Mesenchymal stem cell (in vitro differentiated cells and primary cell): ENCODE data around the gene OXCT2.

Experiments used
- DNase-seq: peaks from one replicate; pipeline ENCODE4 v3.0.0-alpha.2; 2013
- H2AFZ ChIP-seq: one replicate; pipeline ENCODE4 v1.6.1; 2013; ENCODE audit warnings: low read depth, mild to moderate bottlenecking, control low read depth, inconsistent platforms, low read length, moderate library complexity
- H2AK5ac ChIP-seq: 2 replicates; pipeline ENCODE4 v1.6.1; 2013; ENCODE audit warnings: low read length, moderate library complexity, mild to moderate bottlenecking, inconsistent platforms; ENCODE audit not compliant: severe bottlenecking
- H2BK120ac ChIP-seq: one replicate; pipeline ENCODE4 v1.6.1; 2013; ENCODE audit warnings: low read depth, mild to moderate bottlenecking, inconsistent platforms, low read length, moderate library complexity
- H2BK12ac ChIP-seq, 2 experiments: one replicate each; pipeline ENCODE4 v1.6.1; 2013; ENCODE audit warnings: inconsistent platforms in 2 of 2, low read length in 2 of 2, mild to moderate bottlenecking in 2 of 2, moderate library complexity in 2 of 2, control low read depth in 1 of 2
- H2BK15ac ChIP-seq: one replicate; pipeline ENCODE4 v1.6.1; 2013; ENCODE audit warnings: mild to moderate bottlenecking, low read depth, inconsistent platforms; ENCODE audit not compliant: poor library complexity, severe bottlenecking
- H2BK5ac ChIP-seq: 2 replicates; pipeline ENCODE4 v1.6.1; 2013; ENCODE audit warnings: low read depth, mild to moderate bottlenecking, low read length, control low read depth, inconsistent platforms; ENCODE audit not compliant: poor library complexity, severe bottlenecking
- H3K14ac ChIP-seq, 2 experiments: one replicate each; pipeline ENCODE4 v1.6.1; 2013; ENCODE audit warnings: inconsistent platforms in 2 of 2, low read length in 2 of 2, control low read depth in 1 of 2, mild to moderate bottlenecking in 1 of 2, moderate library complexity in 1 of 2
- H3K18ac ChIP-seq, 2 experiments: one replicate each; pipeline ENCODE4 v1.6.1; 2013; ENCODE audit warnings: inconsistent platforms in 2 of 2, low read length in 2 of 2, control low read depth in 1 of 2, low read depth in 1 of 2, mild to moderate bottlenecking in 1 of 2
- H3K23ac ChIP-seq, 2 experiments: one replicate each; pipeline ENCODE4 v1.6.1; 2013; ENCODE audit warnings: inconsistent platforms in 2 of 2, low read length in 2 of 2, mild to moderate bottlenecking in 2 of 2, moderate library complexity in 2 of 2, control low read depth in 1 of 2
- H3K27ac ChIP-seq: 2 replicates; pipeline ENCODE4 v1.5.1; 2013; ENCODE audit warnings: mild to moderate bottlenecking, moderate library complexity, low read length, control low read depth, inconsistent platforms; ENCODE audit not compliant: poor library complexity, severe bottlenecking
- H3K27me3 ChIP-seq, 2 experiments: 2 replicates each; pipeline versions ENCODE4 v1.6.1 to v1.7.0; 2013; ENCODE audit warnings: low read length in 2 of 2, mild to moderate bottlenecking in 2 of 2, moderate library complexity in 2 of 2, control low read depth in 1 of 2, inconsistent platforms in 1 of 2; ENCODE audit not compliant: control insufficient read depth in 1 of 2, insufficient read depth in 1 of 2
- H3K36me3 ChIP-seq, 2 experiments: 2 replicates each; pipeline versions ENCODE4 v1.6.1 to v1.7.0; 2013; ENCODE audit warnings: low read length in 2 of 2, control low read depth in 1 of 2, inconsistent platforms in 1 of 2, low read depth in 1 of 2, mild to moderate bottlenecking in 1 of 2; ENCODE audit not compliant: insufficient read depth in 2 of 2, control insufficient read depth in 1 of 2
- H3K4ac ChIP-seq, 2 experiments: one replicate each; pipeline ENCODE4 v1.6.1; 2013; ENCODE audit warnings: inconsistent platforms in 2 of 2, low read length in 2 of 2, mild to moderate bottlenecking in 2 of 2, moderate library complexity in 2 of 2, control low read depth in 1 of 2, low read depth in 1 of 2
- H3K4me1 ChIP-seq: 2 replicates; pipeline ENCODE4 v1.6.1; 2013; ENCODE audit warnings: low read depth, low read length, control low read depth; ENCODE audit not compliant: control insufficient read depth, insufficient read depth
- H3K4me2 ChIP-seq: 2 replicates; pipeline ENCODE4 v1.6.1; 2013; ENCODE audit warnings: low read length, mild to moderate bottlenecking, inconsistent platforms; ENCODE audit not compliant: poor library complexity, severe bottlenecking
- H3K4me3 ChIP-seq, 2 experiments: 2 replicates each; pipeline versions ENCODE4 v1.5.1 to v1.7.0; 2013; ENCODE audit warnings: low read length in 2 of 2, mild to moderate bottlenecking in 2 of 2, control low read depth in 1 of 2, low read depth in 1 of 2; ENCODE audit not compliant: insufficient read depth in 1 of 2
- H3K79me1 ChIP-seq: replicated peaks from 2 replicates; pipeline ENCODE4 v1.6.1; 2013; ENCODE audit warnings: mild to moderate bottlenecking, control low read depth, low read length, inconsistent platforms; ENCODE audit not compliant: poor library complexity, severe bottlenecking
- H3K9ac ChIP-seq: 2 replicates; pipeline ENCODE4 v1.7.0; 2013; ENCODE audit warnings: mild to moderate bottlenecking, low read length, moderate library complexity
- H3K9me3 ChIP-seq: 2 replicates; pipeline ENCODE4 v1.7.0; 2013; ENCODE audit warnings: mild to moderate bottlenecking, low read length; ENCODE audit not compliant: control insufficient read depth
- H4K8ac ChIP-seq: one replicate; pipeline ENCODE4 v1.6.1; 2013; ENCODE audit warnings: inconsistent platforms, mild to moderate bottlenecking, low read length, moderate library complexity
- H4K91ac ChIP-seq: one replicate; pipeline ENCODE4 v1.6.1; 2013; ENCODE audit warnings: mild to moderate bottlenecking, low read length, inconsistent platforms
- WGBS: methylation state at CpG from one replicate; pipeline ENCODE4 v1.1.7; 2013; ENCODE audit warnings: mixed read lengths; 5-methylcytosine and 5-hydroxymethylcytosine counted together

The OXCT2 gene

DNA sequence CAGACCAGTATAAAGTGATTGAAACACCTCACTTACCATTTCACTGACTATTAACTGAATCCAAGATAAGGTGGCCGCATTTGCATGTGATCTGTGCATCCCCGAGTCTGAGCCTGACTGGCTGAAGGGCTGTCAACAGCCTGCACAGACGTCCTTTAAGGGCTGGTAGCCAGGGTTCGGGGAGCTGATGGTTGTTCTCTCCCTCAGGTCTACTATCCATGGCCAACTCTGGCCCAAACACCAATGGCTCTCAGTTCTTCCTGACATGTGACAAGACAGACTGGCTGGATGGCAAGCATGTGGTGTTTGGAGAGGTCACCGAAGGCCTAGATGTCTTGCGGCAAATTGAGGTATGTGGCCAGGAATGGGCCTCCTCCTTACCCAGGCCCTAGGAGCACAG lies 18.4 kb downstream of the OXCT2 start:
- H3K27me3 ChIP-seq, result no peaks in the 10 kb centered on the region

DNA sequence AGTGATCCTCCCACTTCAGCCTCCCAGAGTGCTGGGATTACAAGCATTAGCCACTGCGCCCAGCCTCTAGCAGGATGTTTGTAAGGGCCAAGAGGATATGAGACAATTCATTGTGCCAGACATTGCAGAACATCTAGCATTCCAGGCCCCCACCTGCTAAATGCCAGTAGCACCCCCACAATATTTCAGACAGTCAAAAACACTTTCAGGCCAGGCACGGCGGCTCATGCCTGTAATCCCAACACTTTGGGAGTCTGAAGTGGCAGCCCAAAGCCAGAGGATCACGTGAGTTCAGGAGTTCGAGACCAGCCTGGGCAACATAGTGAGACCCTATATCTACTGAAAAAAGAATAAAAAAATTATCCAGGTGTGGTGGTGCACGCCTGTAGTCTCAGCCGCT lies 19.6 kb downstream of the OXCT2 start:
- H4K8ac ChIP-seq, result no peak overlapping the region
- no peak overlapping the region for H2BK15ac ChIP-seq
- H3K23ac ChIP-seq, result no peak overlapping the region
- no peak overlapping the region for H3K18ac ChIP-seq
- H3K79me1 ChIP-seq, result peaks cover 6% of the 10 kb centered on the region
- H3K27me3 ChIP-seq, result no peaks in the 10 kb centered on the region
- no peak for DNase-seq
- H2BK12ac ChIP-seq, result no peak overlapping the region
- H4K91ac ChIP-seq, result no peak overlapping the region
- H2AFZ ChIP-seq, result no peak overlapping the region
- 94% methylated on average over 7 of the region's 7 CpGs for WGBS
- no peaks in the 10 kb centered on the region for H3K4me1 ChIP-seq
- H2BK120ac ChIP-seq, result no peak overlapping the region
- H3K4me2 ChIP-seq, result no peak overlapping the region
- no peak overlapping the region for H2BK5ac ChIP-seq
- H3K9me3 ChIP-seq, result no peaks in the 10 kb centered on the region
- no peak overlapping the region for H3K14ac ChIP-seq
- H3K36me3 ChIP-seq, result peaks cover 59 to 96% of the 10 kb centered on the region in 2 experiments
- H3K9ac ChIP-seq, result no peak overlapping the region
- H2AK5ac ChIP-seq, result no peak overlapping the region
- H3K4me3 ChIP-seq, result no peak overlapping the region
- H3K27ac ChIP-seq, result no peak overlapping the region
- H3K4ac ChIP-seq, result no peak overlapping the region

More for the DNA sequence above, 18.4 kb downstream of the OXCT2 start:
- DNase-seq, result no peak
- Histone ChIP-seq H3K27ac (no peak overlapping the region), H3K23ac (no peak overlapping the region), H4K8ac (no peak overlapping the region), H3K4me1 (no peaks in the 10 kb centered on the region), H3K9ac (no peak overlapping the region), H3K14ac (no peak overlapping the region), H2AFZ (no peak overlapping the region), H2BK120ac (no peak overlapping the region), H2BK12ac (no peak overlapping the region), H2AK5ac (no peak overlapping the region), H3K9me3 (no peaks in the 10 kb centered on the region), H3K18ac (no peak overlapping the region), H4K91ac (no peak overlapping the region), H3K4ac (no peak overlapping the region), H2BK5ac (no peak overlapping the region), H3K4me3 (no peak overlapping the region), H3K79me1 (peaks cover 6% of the 10 kb centered on the region), H3K36me3 (peaks cover 66 to 98% of the 10 kb centered on the region in 2 experiments), H2BK15ac (no peak overlapping the region), H3K4me2 (no peak overlapping the region)
- 94% methylated on average over 6 of the region's 6 CpGs for WGBS

DNA sequence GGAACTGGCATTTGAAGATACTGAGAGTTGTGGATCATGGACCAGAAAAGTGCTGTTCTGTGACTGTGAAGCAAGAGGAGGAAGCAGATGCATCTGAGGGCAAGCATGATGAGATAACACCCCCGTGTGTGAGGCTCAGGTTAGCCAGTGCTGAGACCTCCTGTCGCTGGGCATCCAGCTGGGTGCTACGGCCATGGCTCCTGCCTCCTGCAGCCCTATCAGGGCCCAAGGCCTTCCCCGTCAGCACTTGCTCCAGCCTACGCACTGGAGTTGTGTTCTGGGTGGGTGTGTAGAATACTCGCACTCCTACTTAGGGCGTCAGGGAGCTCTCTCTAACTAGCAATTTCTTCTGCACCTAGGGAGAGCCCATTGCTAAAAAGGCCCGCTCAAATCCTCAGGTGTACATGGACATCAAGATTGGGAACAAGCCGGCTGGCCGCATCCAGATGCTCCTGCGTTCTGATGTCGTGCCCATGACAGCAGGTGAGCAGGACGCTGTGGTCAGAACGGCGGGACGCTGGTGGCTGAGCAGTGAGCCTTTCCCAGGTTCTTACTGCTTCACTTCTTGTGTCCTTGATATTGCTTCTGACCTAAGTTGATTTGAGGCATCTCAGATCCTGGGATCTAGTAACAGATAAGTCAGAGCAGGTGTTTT lies 26.0 kb downstream of the OXCT2 start:
- no peak overlapping the region for H2BK5ac ChIP-seq
- no peaks in the 10 kb centered on the region for H3K4me1 ChIP-seq
- no peak overlapping the region for H2AK5ac ChIP-seq
- no peaks in the 10 kb centered on the region for H3K9me3 ChIP-seq
- no peak overlapping the region for H3K4me3 ChIP-seq
- no peak overlapping the region for H2BK12ac ChIP-seq
- H4K8ac ChIP-seq, result no peak overlapping the region
- H2AFZ ChIP-seq, result no peak overlapping the region
- H3K9ac ChIP-seq, result no peak overlapping the region
- H4K91ac ChIP-seq, result no peak overlapping the region
- DNase-seq, result no peak
- no peak overlapping the region for H3K23ac ChIP-seq
- H2BK120ac ChIP-seq, result no peak overlapping the region
- peaks cover 26% of the 10 kb centered on the region for H3K79me1 ChIP-seq
- H3K27me3 ChIP-seq, result no peaks in the 10 kb centered on the region
- no peak overlapping the region for H3K18ac ChIP-seq
- H2BK15ac ChIP-seq, result no peak overlapping the region
- H3K4ac ChIP-seq, result no peak overlapping the region
- no peak overlapping the region for H3K4me2 ChIP-seq
- H3K14ac ChIP-seq, result no peak overlapping the region
- no peak overlapping the region for H3K27ac ChIP-seq
- WGBS, result 96% methylated on average over 16 of the region's 16 CpGs
- H3K36me3 ChIP-seq, result peaks cover 41 to 96% of the 10 kb centered on the region in 2 experiments

DNA sequence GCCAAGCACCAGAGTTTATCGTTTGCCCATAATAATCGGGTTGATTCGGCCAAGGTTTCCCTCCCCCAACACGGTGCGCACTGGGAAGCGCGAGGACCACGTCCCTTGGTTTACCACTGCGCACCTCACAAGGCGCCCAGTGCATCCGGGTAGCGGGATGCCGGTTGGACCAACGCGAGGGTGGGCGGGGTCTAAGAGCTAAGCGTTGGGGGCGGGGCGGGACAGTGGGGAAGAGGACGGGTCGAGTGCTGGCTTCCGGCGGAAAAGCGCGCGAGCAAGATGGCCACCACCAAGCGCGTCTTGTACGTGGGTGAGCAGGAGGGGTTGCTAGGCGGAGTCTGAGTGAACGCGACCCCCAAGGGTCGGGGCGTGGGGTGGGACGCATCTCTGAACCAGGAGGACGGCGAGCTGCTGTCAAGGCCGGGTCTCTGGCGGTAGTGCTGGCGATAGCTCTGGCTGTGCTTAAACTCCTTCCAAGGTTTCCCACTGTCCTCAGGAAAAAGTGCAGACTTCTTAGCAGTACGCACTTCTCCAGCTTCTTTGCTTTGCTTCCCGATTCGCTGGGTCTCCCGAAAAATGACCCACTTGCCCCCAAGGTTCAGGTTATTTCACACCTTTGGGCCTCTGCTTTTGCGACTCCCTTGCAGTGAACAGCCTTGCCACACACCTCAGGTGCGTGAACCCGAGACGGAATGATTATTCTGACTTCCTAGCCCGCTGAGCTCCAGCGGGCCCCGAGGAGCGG lies 32.4 kb downstream of the OXCT2 start, which contains the start of gene PPIE:
PPIE (plus strand) TSS at position 261 of the 745 bp plus-strand sequence; CDS start at position 280, 19 bp downstream.
- Histone ChIP-seq H3K79me1 (peaks cover 24% of the 10 kb centered on the region), H3K14ac (peak within 1 kb of the TSS in 1 of 2 experiments; percentile 89), H3K4me1 (peaks cover 6% of the 10 kb centered on the region), H3K4me2 (peak within 1 kb of the TSS; percentile 75), H2BK12ac (no peak within 1 kb of the TSS), H3K18ac (peak within 1 kb of the TSS; percentile 60 to 95), H3K27me3 (peaks cover 20 to 23% of the 10 kb centered on the region in 2 experiments), H4K91ac (peak within 1 kb of the TSS; percentile 48), H2AK5ac (no peak within 1 kb of the TSS), H3K4me3 (peak within 1 kb of the TSS; percentile 74 to 95), H3K36me3 (peaks cover 8 to 39% of the 10 kb centered on the region in 2 experiments), H2BK120ac (no peak within 1 kb of the TSS), H3K4ac (peak within 1 kb of the TSS; percentile 42 to 85), H3K9ac (peak within 1 kb of the TSS; percentile 91), H2AFZ (peak within 1 kb of the TSS; percentile 91), H2BK15ac (peak within 1 kb of the TSS; percentile 60), H4K8ac (peak within 1 kb of the TSS; percentile 86), H3K9me3 (no peaks in the 10 kb centered on the region), H3K23ac (no peak within 1 kb of the TSS), H3K27ac (peak within 1 kb of the TSS; percentile 21), H2BK5ac (no peak within 1 kb of the TSS)
- peak; percentile 86 for DNase-seq
- 1% methylated on average over 52 of the region's 52 CpGs for WGBS
